Upper lobe of left lung (tissue), 4 donors: ENCODE results near the gene CAMK1.

ENCODE experiments used
- CTCF ChIP-seq, 6 experiments: fragments of 450-650 bp in 4 of 6; fragments of 200-600 bp in 2 of 6; sonication (generic) in 2 of 6; IDR thresholded peaks; one replicate each; pipeline ENCODE4 v1.5.1; 2016 to 2019; ENCODE audit warnings: antibody characterized with exemption in 6 of 6
- EP300 ChIP-seq, 4 donors: sonication (generic); formaldehyde crosslinking; IDR thresholded peaks; one replicate each; pipeline ENCODE4 v1.5.1; 2017; ENCODE audit warnings: antibody characterized with exemption in 4 of 4, control low read depth in 2 of 4
- POLR2A ChIP-seq, 4 donors: fragments of 450-650 bp; IDR thresholded peaks; one replicate each; pipeline ENCODE4 v1.5.1; 2016 to 2017; ENCODE audit warnings: antibody characterized with exemption in 4 of 4, mild to moderate bottlenecking in 2 of 4
- POLR2AphosphoS5 ChIP-seq, 2 donors: sonication (generic); formaldehyde crosslinking; IDR thresholded peaks; one replicate each; pipeline ENCODE4 v1.5.1; 2017; ENCODE audit warnings: antibody characterized with exemption in 2 of 2

DNA sequence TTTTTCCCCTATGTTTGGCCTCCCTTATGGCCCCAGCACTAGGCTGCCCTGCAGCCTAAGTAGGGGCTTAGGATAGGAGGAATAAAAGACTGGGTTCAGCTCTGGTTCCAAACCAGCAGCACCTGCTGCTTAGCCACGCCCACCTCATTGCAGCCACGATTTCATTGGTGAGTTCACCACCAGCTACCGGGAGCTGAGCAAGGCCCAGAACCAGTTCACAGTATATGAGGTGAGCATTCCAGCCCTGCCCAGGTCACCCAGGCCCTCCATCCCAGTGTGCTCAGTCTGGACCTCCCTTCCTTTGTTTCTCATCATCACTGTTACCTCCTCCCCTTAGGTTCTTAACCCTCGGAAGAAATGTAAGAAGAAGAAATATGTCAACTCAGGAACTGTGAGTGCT is 54.6 kb downstream of the CAMK1 start:
- TF ChIP-seq CTCF (IDR thresholded peaks at IDR 0.05) (no peak), POLR2A (IDR thresholded peaks at IDR 0.05) (no peak), POLR2AphosphoS5 (IDR thresholded peaks at IDR 0.05) (no peak), EP300 (IDR thresholded peaks at IDR 0.05) (no peak)
